GOT3 (cell line): ENCODE data around the gene PPP2R5C.

Experiments used
- DNase-seq: peaks from one replicate; lab custom pipeline; 2025; ENCODE audit warnings: mixed read lengths; lab: John Stamatoyannopoulos, UW

PPP2R5C gene

GRCh38 chr14:101950100-101950499 lies 188.6 kb downstream of the PPP2R5C start:
- no peak for DNase-seq

- no peak for DNase-seq
Observed at GRCh38 chr14:101950516-101951215, 189.2 kb downstream of the PPP2R5C start.

GRCh38 chr14:101953151-101953550 lies 191.6 kb downstream of the PPP2R5C start:
- no peak for DNase-seq

- DNase-seq = no peak
Observed at GRCh38 chr14:101954501-101954900, 193.0 kb downstream of the PPP2R5C start.

GRCh38 chr14:101955695-101956161 lies 194.2 kb downstream of the PPP2R5C start:
- no peak for DNase-seq

GRCh38 chr14:101956179-101956885 lies 194.8 kb downstream of the PPP2R5C start:
- no peak for DNase-seq

GRCh38 chr14:101957406-101958234 lies 196.1 kb downstream of the PPP2R5C start:
- no peak for DNase-seq

GRCh38 chr14:101958418-101959180 lies 197.1 kb downstream of the PPP2R5C start:
- DNase-seq = no peak

- no peak for DNase-seq
Observed at GRCh38 chr14:101959277-101959676, 197.8 kb downstream of the PPP2R5C start.

GRCh38 chr14:101960225-101960624 lies 198.7 kb downstream of the PPP2R5C start:
- DNase-seq = no peak

- DNase-seq = peak; percentile 4
Observed at GRCh38 chr14:101961011-101961721, 199.7 kb downstream of the PPP2R5C start.

- DNase-seq = no peak
Observed at GRCh38 chr14:101961746-101962502, 200.4 kb downstream of the PPP2R5C start.

- DNase-seq = no peak
Observed at GRCh38 chr14:101962503-101962874, 201.0 kb downstream of the PPP2R5C start.

- DNase-seq = no peak
Observed at GRCh38 chr14:101963052-101963451, 201.5 kb downstream of the PPP2R5C start.

- DNase-seq = no peak
Observed at GRCh38 chr14:101963656-101964296, 202.3 kb downstream of the PPP2R5C start.

- peak; percentile 56 for DNase-seq
Observed at GRCh38 chr14:101964297-101965180, 203.0 kb downstream of the PPP2R5C start, which contains the start of gene DYNC1H1. Gene DYNC1H1 (plus strand): TSS chr14:101964573. CDS start chr14:101964692, 119 bp downstream.

- DNase-seq = no peak
Observed at GRCh38 chr14:101965181-101965544, 203.7 kb downstream of the PPP2R5C start.

GRCh38 chr14:101965770-101966722 lies 204.5 kb downstream of the PPP2R5C start:
- no peak for DNase-seq
